Fibroblast of skin of left biceps (primary cell): Measurements from ENCODE around the gene ADM5.
"Not testable (repeated sequence)": the region's sequence is repeated elsewhere in the genome, so short reads cannot be mapped to it uniquely, and the experiment has no call there.

ENCODE experiments used
- DNase-seq, 2 experiments: peaks; one replicate each; pipeline ENCODE4 v3.0.0-alpha.2; 2013; ENCODE audit warnings: low read depth in 2 of 2

Gene ADM5

DNA sequence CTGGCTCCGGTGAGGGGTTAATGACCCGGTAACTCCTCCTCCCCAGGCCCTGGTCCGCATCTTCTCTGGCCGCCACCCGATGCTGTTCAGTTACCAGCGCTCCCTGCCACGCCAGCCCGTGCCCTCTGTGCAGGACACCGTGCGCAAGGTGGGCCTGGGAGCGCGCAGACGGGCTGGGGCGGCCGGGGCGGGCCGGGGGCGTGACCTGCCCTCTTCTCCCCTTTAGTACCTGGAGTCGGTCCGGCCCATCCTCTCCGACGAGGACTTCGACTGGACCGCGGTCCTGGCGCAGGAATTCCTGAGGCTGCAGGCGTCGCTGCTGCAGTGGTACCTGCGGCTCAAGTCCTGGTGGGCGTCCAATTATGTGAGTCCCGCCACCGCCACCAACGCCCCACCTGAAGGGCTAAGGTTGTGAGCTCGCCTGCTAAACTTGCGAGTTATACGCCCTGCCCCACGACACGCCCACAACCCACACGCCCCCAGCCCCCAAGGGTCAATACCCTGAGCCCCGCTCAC, 11.9 kb downstream of the ADM5 start:
- DNase-seq = no peak

GRCh38 chr19:49704888-49705642, 15.7 kb downstream of the ADM5 start:
- DNase-seq = no peak

- DNase-seq = no peak
Observed at GRCh38 chr19:49705919-49706318, 16.5 kb downstream of the ADM5 start.

- no peak for DNase-seq
Observed at GRCh38 chr19:49710372-49710951, 21.1 kb downstream of the ADM5 start.

- DNase-seq = no peak
Observed at GRCh38 chr19:49712397-49712859, 23.0 kb downstream of the ADM5 start.

DNA sequence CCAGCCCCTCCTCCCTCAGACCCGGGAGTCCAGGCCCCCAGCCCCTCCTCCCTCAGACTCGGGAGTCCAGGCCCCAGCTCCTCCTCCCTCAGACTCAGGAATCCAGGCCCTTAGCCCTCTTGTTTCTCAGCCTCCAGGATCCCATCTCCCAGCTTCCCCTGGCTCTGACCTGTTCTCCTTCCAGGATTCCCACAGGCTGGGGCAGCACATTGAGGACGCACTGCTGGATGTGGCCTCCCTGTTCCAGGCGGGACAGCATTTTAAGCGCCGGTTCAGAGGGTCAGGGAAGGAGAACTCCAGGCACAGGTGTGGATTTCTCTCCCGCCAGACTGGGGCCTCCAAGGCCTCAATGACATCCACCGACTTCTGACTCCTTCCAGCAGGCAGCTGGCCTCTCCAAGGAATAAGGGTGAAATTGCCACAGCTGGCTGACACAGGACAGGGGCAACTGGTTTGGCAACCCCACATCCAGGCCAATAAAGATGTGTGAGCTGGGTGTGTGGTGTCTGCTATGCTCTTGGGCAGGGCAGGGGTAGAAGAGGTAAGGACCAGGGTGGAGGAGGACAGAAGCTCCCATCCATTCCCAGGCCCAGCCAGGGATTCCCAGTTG, 23.9 kb downstream of the ADM5 start:
- no peak for DNase-seq

DNA sequence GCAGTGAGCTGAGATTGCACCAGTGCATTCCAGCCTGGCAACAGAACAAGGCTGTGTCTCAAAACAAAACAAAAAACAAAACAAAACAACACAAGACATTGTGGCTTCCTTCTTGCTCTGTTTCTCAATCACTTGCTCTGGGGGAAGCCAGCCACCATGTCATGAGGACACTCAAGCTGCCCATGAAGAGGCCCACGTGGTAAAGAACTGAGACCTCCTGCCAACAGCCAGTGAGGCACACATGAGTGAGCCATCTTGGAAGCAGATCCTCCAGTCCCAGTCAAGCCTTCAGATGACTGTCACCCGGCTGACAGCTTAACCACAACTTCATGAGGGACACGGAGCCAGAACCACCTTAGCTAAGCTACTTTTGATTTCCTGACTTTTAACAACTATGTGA, 26.8 kb downstream of the ADM5 start:
- DNase-seq = no peak

GRCh38 chr19:49718511-49718910, 29.1 kb downstream of the ADM5 start:
- DNase-seq = no peak

GRCh38 chr19:49718991-49719390, 29.6 kb downstream of the ADM5 start:
- no peak for DNase-seq

DNA sequence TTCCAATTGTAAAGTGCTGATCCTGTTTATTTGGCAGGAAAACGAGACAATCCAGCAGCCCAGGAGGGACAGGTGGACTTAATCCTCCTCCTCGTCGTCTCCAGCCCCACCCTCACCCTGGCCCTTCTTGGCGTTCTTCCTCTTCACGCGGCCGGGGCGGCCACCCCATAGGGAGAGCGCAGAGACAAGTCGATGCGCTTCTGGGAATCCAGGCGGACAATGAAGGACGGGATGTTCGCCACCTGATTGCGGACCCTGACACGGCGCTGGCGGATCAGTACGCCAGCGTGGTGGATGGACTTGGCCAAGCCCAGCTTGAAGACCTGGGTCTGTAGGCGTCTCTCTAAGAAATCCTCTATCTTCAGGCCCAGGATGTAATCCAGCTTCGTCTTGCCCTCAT, 30.0 kb downstream of the ADM5 start:
- not testable (repeated sequence) for DNase-seq

- no peak for DNase-seq
Observed at GRCh38 chr19:49727217-49728030, 38.0 kb downstream of the ADM5 start.

DNA sequence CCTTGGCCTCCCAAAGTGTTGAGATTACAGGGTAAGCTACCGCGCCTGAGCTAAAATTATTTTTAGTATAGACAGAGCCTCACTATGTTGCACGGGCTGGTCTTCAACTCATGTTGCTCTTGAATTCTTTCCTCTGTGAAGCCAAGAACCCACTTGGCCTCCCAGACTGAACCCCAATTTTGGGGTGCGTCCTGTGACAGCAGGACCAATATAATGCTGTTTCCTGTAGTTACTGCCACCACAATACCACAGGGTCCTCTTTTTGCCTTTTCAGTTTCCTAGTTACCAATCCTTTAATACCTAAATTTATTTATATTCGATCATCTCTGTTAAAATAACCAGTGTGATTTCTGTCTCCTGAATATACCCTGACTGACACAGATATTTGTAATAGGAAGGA, 40.8 kb downstream of the ADM5 start:
- no peak for DNase-seq

- DNase-seq = no peak
Observed at GRCh38 chr19:49738268-49738667, 48.9 kb downstream of the ADM5 start.

DNA sequence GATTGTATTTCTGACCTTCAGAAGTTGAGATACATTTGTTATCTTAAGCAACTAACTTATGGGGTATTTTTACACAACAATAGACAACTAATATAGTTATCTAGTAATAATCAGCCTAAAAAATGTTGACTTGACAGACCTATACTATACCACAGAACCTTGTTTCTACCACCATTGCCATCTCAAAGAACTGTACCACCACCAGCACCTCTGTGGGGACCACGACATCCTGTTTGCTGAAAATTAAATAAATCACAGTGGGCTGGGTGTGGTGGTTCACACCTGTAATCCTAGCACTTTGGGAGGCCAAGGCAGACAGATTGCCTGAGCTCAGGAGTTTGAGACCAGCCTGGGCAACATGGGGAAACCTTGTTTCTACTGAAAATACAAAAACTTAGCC, 49.7 kb downstream of the ADM5 start:
- no peak for DNase-seq

DNA sequence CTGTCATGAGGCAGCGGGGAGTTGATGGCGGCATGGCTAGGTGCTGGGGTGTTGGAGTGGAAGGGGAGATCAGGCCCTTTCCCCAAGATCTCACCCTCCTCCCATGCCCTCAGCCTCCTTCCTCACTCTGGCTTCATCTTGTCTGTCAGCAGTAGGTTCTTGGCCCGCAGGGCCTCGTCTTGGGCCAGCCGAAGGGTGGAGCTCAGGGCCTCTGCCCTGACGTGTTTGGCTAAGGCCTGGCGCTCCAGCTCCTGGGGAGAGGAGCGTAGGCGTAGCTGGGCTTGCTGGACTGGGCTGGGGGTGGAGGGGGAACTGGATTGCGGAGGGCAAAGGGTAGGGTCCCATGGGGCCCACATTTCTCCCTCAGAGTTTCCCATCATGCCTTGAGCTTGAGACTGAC, 50.5 kb downstream of the ADM5 start:
- DNase-seq = no peak
